ENCODE results near the gene EPS15. TPM values are rescaled to one million over a fixed set of nuclear protein-coding genes. Genes with fewer than 3 reads are reported as not detected.

Gene EPS15
- total and polyA plus RNA-seq, 2 of the 8 experiments (the other 6 are each of a cell fraction or from before 2014, with no cell fraction given): 15.9 to 57.2 TPM

DNA sequence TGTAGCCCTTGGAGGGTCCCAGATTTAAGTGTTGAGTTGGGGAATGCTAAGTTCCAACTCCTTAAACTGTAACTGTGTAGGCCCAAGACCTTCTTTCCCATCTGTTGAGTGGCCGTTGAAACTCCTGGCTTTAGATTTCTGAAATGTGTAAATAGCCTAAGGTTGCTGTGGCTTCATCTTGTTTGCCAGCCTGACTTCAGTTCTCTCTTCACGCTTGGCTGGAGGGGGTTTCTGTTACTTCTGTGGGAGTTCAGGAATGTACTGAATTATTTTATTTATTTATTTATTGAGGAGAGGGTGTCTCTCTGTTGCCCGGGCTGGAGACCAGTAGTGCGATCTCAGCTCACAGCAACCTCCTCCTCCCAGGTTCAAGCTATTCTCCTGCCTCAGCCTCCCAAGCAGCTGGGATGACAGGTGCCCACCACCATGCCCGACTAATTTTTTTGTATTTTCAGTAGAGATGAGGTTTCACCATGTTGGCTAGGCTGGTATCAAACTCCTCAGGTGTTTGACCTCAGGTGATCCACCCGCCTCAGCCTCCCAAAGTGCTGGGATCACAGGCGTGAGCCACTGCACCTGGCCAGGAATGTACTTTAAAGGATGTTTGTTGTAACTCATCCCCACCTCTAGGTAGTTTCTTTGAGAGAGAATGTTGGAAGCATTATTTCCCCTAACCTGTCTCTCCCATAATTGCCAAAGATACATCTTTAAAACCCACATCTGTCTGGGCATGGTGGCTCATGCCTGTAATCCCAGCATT lies 194.6 kb downstream of the EPS15 start (continued):
- TF ChIP-seq CEBPB (IDR thresholded peaks at IDR 0.05; ENCODE audit: low read depth, low read length): no peak
- no peak for TF ChIP-seq POLR2AphosphoS5 (IDR thresholded peaks at IDR 0.05; ENCODE audit: low read depth, low read length)

All from H1 (cell line).